A549 (cell line): Measurements from ENCODE around the gene ZNHIT6.

Experiments
- CTCF ChIP-seq: fragments of >200 bp; sonication (Bioruptor Twin); formaldehyde crosslinking; IDR thresholded peaks from 3 replicates; pipeline ENCODE4 v1.5.1; 2016
- HEYL ChIP-seq: fragments of 250-450 bp; sonication (Bioruptor Pico); IDR thresholded peaks from 2 replicates; pipeline ENCODE4 v1.8.0; 2021; ENCODE audit warnings: mild to moderate bottlenecking, moderate library complexity
- MAFK ChIP-seq: fragments of 450-650 bp; IDR thresholded peaks from 2 replicates; pipeline ENCODE4 v1.6.1; 2014; ENCODE audit not compliant: partially characterized antibody
- PBX3 ChIP-seq: IDR thresholded peaks from 2 replicates; pipeline ENCODE4 v1.6.1; 2012
- POLR2A ChIP-seq: IDR thresholded peaks from 2 replicates; pipeline ENCODE4 v1.6.1; 2012; ENCODE audit warnings: mild to moderate bottlenecking, low read length

- no peak for TF ChIP-seq CTCF
- TF ChIP-seq HEYL, result no peak
- no peak for TF ChIP-seq MAFK
- no peak for TF ChIP-seq POLR2A
- TF ChIP-seq PBX3, result no peak
Observed at GRCh38 chr1:85756864-85757263, 48.6 kb upstream of the ZNHIT6 start.
